ENCODE measurements around the gene TNIK.

Gene TNIK

GRCh38 chr3:171229173-171229572 is 231.0 kb downstream of the TNIK start:
- no peak for ATAC-seq (replicated peaks)
- no peak overlapping the region for H3K4me3 Mint-ChIP-seq
- H3K4me1 Mint-ChIP-seq (ENCODE audit: low read depth in 2 of 2), result peaks cover 19 to 32% of the 10 kb centered on the region in 2 donors
- H3K27me3 Mint-ChIP-seq, result no peaks in the 10 kb centered on the region
- peak overlapping the region in 1 of 2 donors; percentile 21 for H3K27ac Mint-ChIP-seq
- H3K36me3 Mint-ChIP-seq (ENCODE audit: insufficient read depth), result peaks cover 6% of the 10 kb centered on the region
- no peak for DNase-seq
- peaks cover 0 to 2% of the 10 kb centered on the region in 2 donors for H3K9me3 Mint-ChIP-seq

- ATAC-seq (replicated peaks) (no peak), DNase-seq (no peak)
- H3K27ac Mint-ChIP-seq, result peak overlapping the region in 1 of 2 donors; percentile 10
- peaks cover 6% of the 10 kb centered on the region for H3K36me3 Mint-ChIP-seq (ENCODE audit: insufficient read depth)
- H3K4me1 Mint-ChIP-seq (ENCODE audit: low read depth in 2 of 2), result peaks cover 16 to 29% of the 10 kb centered on the region in 2 donors
- H3K9me3 Mint-ChIP-seq, result peaks cover 0 to 2% of the 10 kb centered on the region in 2 donors
- H3K4me3 Mint-ChIP-seq, result no peak overlapping the region
- no peaks in the 10 kb centered on the region for H3K27me3 Mint-ChIP-seq
These were observed 232.0 kb downstream of the TNIK start for GRCh38 chr3:171228240-171228639.

GRCh38 chr3:171227828-171228227 is 232.4 kb downstream of the TNIK start:
- DNase-seq (no peak), ATAC-seq (replicated peaks) (no peak)
- Mint-ChIP-seq H3K27me3 (no peaks in the 10 kb centered on the region), H3K4me3 (no peak overlapping the region), H3K9me3 (peaks cover 0 to 2% of the 10 kb centered on the region in 2 donors), H3K36me3 (ENCODE audit: insufficient read depth) (peaks cover 7% of the 10 kb centered on the region), H3K27ac (peak overlapping the region in 1 of 2 donors; percentile 10), H3K4me1 (ENCODE audit: low read depth in 2 of 2) (peaks cover 12 to 25% of the 10 kb centered on the region in 2 donors)

- ATAC-seq (replicated peaks) (no peak), DNase-seq (no peak)
- no peak overlapping the region for H3K27ac Mint-ChIP-seq
- H3K4me1 Mint-ChIP-seq (ENCODE audit: low read depth in 2 of 2), result peaks cover 11 to 22% of the 10 kb centered on the region in 2 donors
- peaks cover 7% of the 10 kb centered on the region for H3K36me3 Mint-ChIP-seq (ENCODE audit: insufficient read depth)
- no peak overlapping the region for H3K4me3 Mint-ChIP-seq
- H3K9me3 Mint-ChIP-seq, result peaks cover 0 to 2% of the 10 kb centered on the region in 2 donors
- H3K27me3 Mint-ChIP-seq, result no peaks in the 10 kb centered on the region
These were observed 232.8 kb downstream of the TNIK start for GRCh38 chr3:171227359-171227758.

GRCh38 chr3:171226794-171227193 is 233.4 kb downstream of the TNIK start:
- peaks cover 0 to 2% of the 10 kb centered on the region in 2 donors for H3K9me3 Mint-ChIP-seq
- peaks cover 11 to 23% of the 10 kb centered on the region in 2 donors for H3K4me1 Mint-ChIP-seq (ENCODE audit: low read depth in 2 of 2)

GRCh38 chr3:171225708-171226107 is 234.5 kb downstream of the TNIK start:
- Mint-ChIP-seq H3K27ac (peak overlapping the region; percentile 26 to 56), H3K36me3 (ENCODE audit: insufficient read depth) (peaks cover 7% of the 10 kb centered on the region), H3K4me3 (no peak overlapping the region), H3K27me3 (no peaks in the 10 kb centered on the region), H3K4me1 (ENCODE audit: low read depth in 2 of 2) (peaks cover 13 to 32% of the 10 kb centered on the region in 2 donors), H3K9me3 (peaks cover 0 to 2% of the 10 kb centered on the region in 2 donors)
- ATAC-seq (replicated peaks) (no peak), DNase-seq (no peak)

More at GRCh38 chr3:171226794-171227193, 233.4 kb downstream of the TNIK start:
- Mint-ChIP-seq H3K4me3 (no peak overlapping the region), H3K27ac (no peak overlapping the region), H3K36me3 (ENCODE audit: insufficient read depth) (peaks cover 7% of the 10 kb centered on the region), H3K27me3 (no peaks in the 10 kb centered on the region)
- no peak for DNase-seq
- ATAC-seq (replicated peaks), result no peak

GRCh38 chr3:171225165-171225564 is 235.0 kb downstream of the TNIK start:
- H3K4me3 Mint-ChIP-seq, result no peak overlapping the region
- ATAC-seq (replicated peaks), result peak; percentile 82
- H3K27me3 Mint-ChIP-seq, result no peaks in the 10 kb centered on the region
- no peak for DNase-seq
- peaks cover 10 to 31% of the 10 kb centered on the region in 2 donors for H3K4me1 Mint-ChIP-seq (ENCODE audit: low read depth in 2 of 2)
- H3K27ac Mint-ChIP-seq, result peak overlapping the region in 1 of 2 donors; percentile 56
- H3K36me3 Mint-ChIP-seq (ENCODE audit: insufficient read depth), result peaks cover 7% of the 10 kb centered on the region
- peaks cover 0 to 2% of the 10 kb centered on the region in 2 donors for H3K9me3 Mint-ChIP-seq

- H3K27me3 Mint-ChIP-seq, result no peaks in the 10 kb centered on the region
- peaks cover 0 to 2% of the 10 kb centered on the region in 2 donors for H3K9me3 Mint-ChIP-seq
- no peak overlapping the region for H3K27ac Mint-ChIP-seq
- H3K4me3 Mint-ChIP-seq, result no peak overlapping the region
- DNase-seq, result no peak
- H3K36me3 Mint-ChIP-seq (ENCODE audit: insufficient read depth), result peaks cover 7% of the 10 kb centered on the region
- ATAC-seq (replicated peaks), result no peak
- peaks cover 12 to 29% of the 10 kb centered on the region in 2 donors for H3K4me1 Mint-ChIP-seq (ENCODE audit: low read depth in 2 of 2)
These were observed 236.8 kb downstream of the TNIK start for GRCh38 chr3:171223396-171223795.

- H3K27me3 Mint-ChIP-seq, result no peaks in the 10 kb centered on the region
These were observed 237.2 kb downstream of the TNIK start for GRCh38 chr3:171222995-171223394.

GRCh38 chr3:171221597-171221996 is 238.6 kb downstream of the TNIK start:
- Mint-ChIP-seq H3K9me3 (peaks cover 0 to 2% of the 10 kb centered on the region in 2 donors), H3K27ac (peak overlapping the region in 1 of 2 donors; percentile 19), H3K36me3 (ENCODE audit: insufficient read depth) (peaks cover 7% of the 10 kb centered on the region), H3K4me1 (ENCODE audit: low read depth in 2 of 2) (peaks cover 18 to 38% of the 10 kb centered on the region in 2 donors), H3K27me3 (no peaks in the 10 kb centered on the region), H3K4me3 (no peak overlapping the region)
- ATAC-seq (replicated peaks), result no peak
- no peak for DNase-seq

More at GRCh38 chr3:171222995-171223394, 237.2 kb downstream of the TNIK start:
- Mint-ChIP-seq H3K36me3 (ENCODE audit: insufficient read depth) (peaks cover 7% of the 10 kb centered on the region), H3K4me1 (ENCODE audit: low read depth in 2 of 2) (peaks cover 15 to 30% of the 10 kb centered on the region in 2 donors), H3K27ac (no peak overlapping the region), H3K9me3 (peaks cover 0 to 2% of the 10 kb centered on the region in 2 donors), H3K4me3 (no peak overlapping the region)
- ATAC-seq (replicated peaks) (no peak), DNase-seq (no peak)

- Mint-ChIP-seq H3K4me1 (ENCODE audit: low read depth in 2 of 2) (peaks cover 18 to 35% of the 10 kb centered on the region in 2 donors), H3K27me3 (no peaks in the 10 kb centered on the region), H3K4me3 (no peak overlapping the region), H3K27ac (peak overlapping the region in 1 of 2 donors; percentile 19), H3K9me3 (no peaks in the 10 kb centered on the region), H3K36me3 (ENCODE audit: insufficient read depth) (peaks cover 7% of the 10 kb centered on the region)
- no peak for DNase-seq
- no peak for ATAC-seq (replicated peaks)
These were observed 239.1 kb downstream of the TNIK start for GRCh38 chr3:171221104-171221503.

- H3K9me3 Mint-ChIP-seq, result no peaks in the 10 kb centered on the region
- no peak for DNase-seq
- H3K36me3 Mint-ChIP-seq (ENCODE audit: insufficient read depth), result peaks cover 3% of the 10 kb centered on the region
- H3K27ac Mint-ChIP-seq, result no peak overlapping the region
- no peak for ATAC-seq (replicated peaks)
- H3K27me3 Mint-ChIP-seq, result no peaks in the 10 kb centered on the region
- no peak overlapping the region for H3K4me3 Mint-ChIP-seq
- peaks cover 15 to 24% of the 10 kb centered on the region in 2 donors for H3K4me1 Mint-ChIP-seq (ENCODE audit: low read depth in 2 of 2)
These were observed 240.9 kb downstream of the TNIK start for GRCh38 chr3:171219258-171219657.

- Mint-ChIP-seq H3K27me3 (no peaks in the 10 kb centered on the region), H3K4me1 (ENCODE audit: low read depth in 2 of 2) (peaks cover 16 to 28% of the 10 kb centered on the region in 2 donors)
- no peak for ATAC-seq (replicated peaks)
These were observed 242.1 kb downstream of the TNIK start for GRCh38 chr3:171218069-171218468.

GRCh38 chr3:171213907-171214306 is 246.3 kb downstream of the TNIK start:
- H3K4me1 Mint-ChIP-seq (ENCODE audit: low read depth in 2 of 2), result peaks cover 14 to 24% of the 10 kb centered on the region in 2 donors
- no peaks in the 10 kb centered on the region for H3K27me3 Mint-ChIP-seq
- H3K27ac Mint-ChIP-seq, result no peak overlapping the region
- no peak overlapping the region for H3K4me3 Mint-ChIP-seq
- DNase-seq (no peak), ATAC-seq (replicated peaks) (no peak)
- H3K36me3 Mint-ChIP-seq (ENCODE audit: insufficient read depth), result peaks cover 7% of the 10 kb centered on the region
- H3K9me3 Mint-ChIP-seq, result no peaks in the 10 kb centered on the region

More at GRCh38 chr3:171218069-171218468, 242.1 kb downstream of the TNIK start:
- no peak for DNase-seq
- H3K9me3 Mint-ChIP-seq, result no peaks in the 10 kb centered on the region
- no peak overlapping the region for H3K27ac Mint-ChIP-seq
- peaks cover 2% of the 10 kb centered on the region for H3K36me3 Mint-ChIP-seq (ENCODE audit: insufficient read depth)
- no peak overlapping the region for H3K4me3 Mint-ChIP-seq

All from effector memory CD8-positive, alpha-beta T cell (primary cell).